Colon (tissue), 2 donors: Measurements from ENCODE around the gene MRPL30.
"Not testable (repeated sequence)": the region's sequence is repeated elsewhere in the genome, so short reads cannot be mapped to it uniquely, and the experiment has no call there.

ENCODE experiments used
- FAIRE-seq: peaks from 2 replicates; lab custom pipeline; 2012; peaks lifted over from hg19 to GRCh38; lab: Jason Lieb, UNC
- donor health status: control.
- donor health status: control.

Gene MRPL30

DNA sequence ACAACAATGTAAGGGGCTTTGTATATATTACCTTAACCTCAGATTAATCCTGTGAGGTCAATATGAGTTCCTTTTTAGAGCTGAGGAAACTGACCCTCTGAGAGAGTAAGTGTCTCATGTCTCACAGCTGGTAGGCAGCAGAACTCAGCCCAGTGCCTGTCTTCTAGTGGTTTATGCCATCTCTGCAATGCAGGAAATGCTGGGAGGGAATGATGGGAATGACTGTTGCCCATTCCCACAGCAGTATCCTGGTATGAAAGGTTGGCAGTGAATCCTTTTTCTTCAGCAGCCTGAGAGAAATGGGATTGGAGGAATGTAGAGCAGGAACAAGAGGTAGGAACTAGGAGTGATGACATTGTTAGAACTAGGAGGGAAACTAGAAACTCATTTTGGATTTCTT is 6.0 kb downstream of the MRPL30 start:
- FAIRE-seq: no peak

DNA sequence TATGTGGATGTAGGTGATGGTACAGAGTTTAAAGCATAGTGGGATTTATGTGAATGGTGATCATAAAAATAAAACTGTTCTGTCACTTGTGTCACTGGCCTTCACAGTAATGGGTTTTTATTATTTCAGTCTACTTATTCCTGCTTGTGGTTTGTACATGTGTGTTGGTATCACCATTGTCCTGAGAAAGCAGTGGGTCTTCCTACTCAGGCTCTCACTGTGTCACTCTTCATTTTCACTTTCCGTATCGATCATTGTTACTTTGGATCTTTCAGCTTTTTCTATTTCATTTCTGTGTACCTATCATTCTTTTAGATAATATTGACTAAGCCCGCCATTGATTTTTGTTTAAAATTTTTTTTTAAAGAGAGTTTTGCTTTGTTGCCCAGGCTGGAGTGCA is 7.4 kb downstream of the MRPL30 start:
- no peak for FAIRE-seq

DNA sequence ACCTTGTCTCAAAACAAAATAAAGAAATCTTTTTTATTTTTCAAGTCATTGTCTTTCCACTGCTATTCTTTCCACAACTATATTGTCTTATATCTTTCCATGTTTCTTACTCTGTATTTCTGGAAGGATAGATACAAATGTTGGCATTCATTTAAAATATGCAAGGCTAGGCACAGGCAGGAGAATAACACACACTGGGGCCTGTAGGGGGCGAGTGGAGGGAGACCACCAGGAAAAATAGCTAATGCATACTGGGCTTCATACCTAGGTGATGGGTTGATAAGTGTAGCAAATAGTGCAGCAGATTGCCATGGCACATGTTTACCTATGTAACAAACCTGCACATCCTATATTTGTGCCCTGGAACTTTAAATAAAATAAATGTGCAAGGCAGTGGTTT is 9.6 kb downstream of the MRPL30 start:
- no peak for FAIRE-seq

DNA sequence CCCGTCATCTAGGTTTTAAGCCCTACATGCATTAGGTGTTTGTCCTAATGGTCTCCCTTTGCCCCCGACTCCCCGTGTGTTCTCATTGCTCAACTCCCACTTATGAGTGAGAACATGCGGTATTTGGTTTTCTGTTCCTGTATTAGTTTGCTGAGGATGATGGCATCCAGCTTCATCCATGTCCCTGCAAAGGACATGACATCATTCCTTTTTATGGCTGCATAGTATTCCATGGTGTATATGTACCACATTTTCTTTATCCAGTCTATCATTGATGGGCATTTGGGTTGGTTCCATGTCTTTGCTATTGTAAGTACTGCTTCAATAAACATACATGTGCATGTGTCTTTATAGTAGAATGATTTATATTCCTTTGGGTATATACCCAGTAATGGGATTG is 11.4 kb downstream of the MRPL30 start:
- not testable (repeated sequence) for FAIRE-seq

DNA sequence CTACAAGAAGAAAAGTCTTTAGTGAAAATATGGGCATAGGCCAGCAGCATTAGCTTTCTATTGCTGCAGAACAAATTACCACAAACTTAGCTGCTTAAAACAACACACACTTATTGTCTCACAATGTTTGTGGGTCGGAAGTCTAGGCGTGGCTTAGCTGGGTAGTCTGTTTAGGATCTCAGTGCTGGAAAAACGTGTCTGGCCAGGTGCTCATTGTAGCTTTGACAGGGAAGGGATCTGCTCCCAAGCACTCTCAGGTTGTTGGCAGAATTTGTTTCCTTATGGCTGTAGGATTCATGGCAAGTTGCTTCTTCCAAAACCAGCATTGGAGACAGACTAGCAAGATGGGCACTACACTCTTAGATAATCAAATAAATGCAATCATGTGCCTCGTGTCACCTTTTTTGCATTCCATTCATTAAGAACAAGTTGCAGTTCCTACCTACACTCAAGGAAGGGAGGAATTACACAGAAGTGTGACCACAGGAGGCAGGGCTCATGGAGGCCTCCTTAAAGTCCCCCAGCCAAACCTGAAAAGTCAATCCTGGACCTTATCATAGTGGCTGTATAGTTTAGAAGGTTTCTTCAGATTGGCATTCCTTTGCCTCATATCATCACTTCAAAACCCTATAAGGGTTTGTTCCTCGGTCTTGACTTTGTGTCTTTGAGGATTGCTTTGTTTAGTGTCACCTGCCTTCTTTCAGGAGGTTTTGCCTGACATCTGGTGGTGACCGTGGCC is 17.3 kb downstream of the MRPL30 start:
- FAIRE-seq: no peak

DNA sequence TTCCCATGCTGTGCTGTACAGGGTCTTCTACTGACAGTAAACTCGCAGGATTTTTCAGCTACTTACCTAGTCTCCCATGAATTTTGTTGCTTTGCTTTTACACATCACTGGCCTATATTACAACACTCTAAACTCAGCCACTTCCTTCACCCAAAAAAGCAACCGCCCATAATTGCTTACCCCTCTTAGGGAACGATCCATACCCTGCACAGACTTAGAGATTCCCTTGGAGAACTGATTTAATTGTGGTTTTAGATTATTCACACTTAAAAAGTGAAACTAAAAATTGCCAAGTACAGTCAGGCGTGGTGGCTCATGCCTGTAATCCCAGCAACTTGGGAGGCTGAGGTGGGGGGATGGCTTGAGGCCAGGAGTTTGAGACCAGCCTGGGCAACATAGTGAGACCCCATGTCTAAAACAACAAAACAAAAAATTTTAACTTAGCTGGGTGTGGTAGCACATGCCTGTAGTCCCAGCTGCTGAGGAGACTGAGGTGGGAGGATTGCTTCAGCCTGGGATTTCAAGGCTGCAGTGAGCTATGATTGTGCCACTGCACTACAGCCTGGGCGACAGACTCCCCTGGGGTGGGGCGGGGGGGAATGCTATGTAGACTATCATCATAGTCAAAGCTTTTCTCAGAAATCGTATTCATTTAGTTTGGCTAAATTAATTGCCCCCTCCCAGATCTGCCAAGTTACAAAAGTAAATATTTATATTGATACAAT is 19.3 kb downstream of the MRPL30 start:
- no peak for FAIRE-seq

DNA sequence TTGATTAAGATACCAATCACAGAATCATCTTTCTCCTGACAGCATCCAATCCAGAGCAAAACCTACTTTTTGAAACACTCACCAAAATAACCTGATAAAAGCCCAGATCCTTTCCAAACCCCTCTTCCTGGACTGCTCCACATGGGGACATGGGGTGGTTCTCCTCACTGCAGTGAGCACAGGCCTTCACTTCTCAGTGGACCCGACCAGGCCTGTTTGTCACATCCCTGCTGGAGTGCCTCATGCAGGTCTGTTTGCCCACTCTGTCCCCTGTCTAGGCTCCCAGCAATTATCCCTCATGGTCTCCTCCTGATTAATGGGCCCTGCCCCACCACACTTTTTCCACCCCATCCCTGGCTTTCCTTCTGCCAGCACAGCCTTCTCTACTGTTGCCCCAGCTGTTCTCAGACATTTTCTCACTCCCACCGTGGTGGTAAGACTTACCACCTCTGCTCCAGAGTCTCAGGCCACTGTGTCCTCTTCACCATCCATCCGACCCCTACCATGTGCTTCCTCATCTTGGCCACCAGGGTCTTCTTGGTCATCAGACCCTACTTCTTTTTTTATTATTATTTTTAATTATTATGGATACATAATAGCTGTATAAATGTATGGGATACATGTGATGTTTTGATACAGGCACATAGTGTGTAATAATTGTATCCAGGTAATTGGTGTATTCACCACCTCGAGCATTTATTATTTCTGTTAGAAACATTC is 21.1 kb downstream of the MRPL30 start:
- FAIRE-seq: no peak

DNA sequence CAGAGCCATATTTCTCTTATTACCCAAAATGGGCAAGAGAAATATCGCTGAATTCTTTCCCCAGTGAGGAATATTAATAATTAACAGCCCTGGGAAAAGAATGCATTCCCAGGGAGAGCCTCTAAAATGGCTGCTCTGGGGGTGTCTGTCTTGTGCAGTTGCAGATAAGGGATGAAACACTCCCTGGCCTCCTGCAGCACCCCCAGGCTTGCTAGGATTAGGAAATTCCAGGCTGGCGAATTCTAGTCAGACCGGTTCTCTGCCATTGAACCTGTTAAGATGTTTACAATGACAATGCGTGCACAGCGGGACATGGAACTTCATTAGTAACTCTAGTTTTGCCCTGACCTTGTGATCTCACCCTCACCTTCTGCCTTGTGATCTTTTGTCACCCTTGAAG is 24.5 kb downstream of the MRPL30 start:
- FAIRE-seq: no peak

DNA sequence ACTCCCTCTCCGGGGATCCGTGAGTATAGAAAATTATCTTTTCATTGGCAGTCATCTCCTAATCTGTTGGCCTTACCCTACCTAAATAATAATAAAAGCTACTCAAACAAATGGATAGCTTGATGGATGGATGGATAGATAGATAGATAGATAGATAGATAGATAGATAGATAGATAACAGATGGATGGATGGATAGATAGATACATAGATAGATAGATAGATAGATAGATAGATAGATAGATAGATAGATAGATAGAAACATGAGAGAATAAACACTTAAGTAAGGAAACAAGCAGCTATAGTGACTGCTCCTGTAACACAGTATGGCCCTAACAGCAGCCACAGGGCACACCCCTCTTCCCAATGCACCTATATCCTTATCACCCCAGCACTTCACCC is 35.1 kb downstream of the MRPL30 start:
- FAIRE-seq: no peak

DNA sequence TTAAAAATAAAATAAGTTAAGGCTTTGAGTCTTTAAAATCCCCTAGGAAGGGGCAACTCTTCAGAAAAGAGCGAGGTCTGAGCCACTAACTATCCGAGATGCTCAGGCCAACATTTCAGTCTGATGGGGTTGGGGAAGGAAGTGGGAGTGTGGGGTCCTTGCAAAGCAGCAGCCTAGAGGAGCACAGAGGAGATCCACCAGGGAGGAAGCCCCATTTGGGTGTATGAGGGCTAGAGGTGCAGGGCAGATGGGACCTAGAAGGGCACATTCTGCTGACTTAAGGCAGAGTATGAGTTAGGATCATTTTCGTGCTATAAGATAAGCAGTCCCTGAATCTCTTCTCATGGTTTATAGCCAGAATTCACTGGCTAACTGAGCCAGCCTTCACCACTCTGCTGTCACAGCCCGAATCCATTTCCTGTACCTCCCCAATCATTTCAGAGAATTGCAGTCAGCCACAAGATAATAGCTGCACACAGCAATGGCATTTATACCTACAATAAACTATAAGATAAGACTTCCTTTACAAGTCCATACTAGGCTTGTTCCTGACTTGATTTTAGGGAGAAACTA is 37.0 kb downstream of the MRPL30 start:
- no peak for FAIRE-seq

DNA sequence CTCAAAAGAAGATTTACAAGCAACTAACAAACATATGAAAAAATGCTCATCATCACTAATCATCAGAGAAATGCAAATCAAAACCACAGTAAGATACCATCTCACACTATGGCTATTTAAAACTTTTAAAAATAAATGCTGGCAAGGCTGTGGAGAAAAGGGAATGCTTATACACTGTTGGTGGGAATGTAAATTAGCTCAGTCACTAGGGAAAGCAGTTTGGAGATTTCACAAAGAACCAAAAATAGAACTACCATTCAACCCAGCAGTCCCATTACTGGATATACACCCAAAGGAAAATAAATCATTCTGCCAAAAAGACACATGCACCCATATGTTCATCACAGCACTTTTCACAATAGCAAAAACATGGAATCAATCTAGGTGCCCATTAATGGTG is 52.2 kb downstream of the MRPL30 start:
- FAIRE-seq: not testable (repeated sequence)

DNA sequence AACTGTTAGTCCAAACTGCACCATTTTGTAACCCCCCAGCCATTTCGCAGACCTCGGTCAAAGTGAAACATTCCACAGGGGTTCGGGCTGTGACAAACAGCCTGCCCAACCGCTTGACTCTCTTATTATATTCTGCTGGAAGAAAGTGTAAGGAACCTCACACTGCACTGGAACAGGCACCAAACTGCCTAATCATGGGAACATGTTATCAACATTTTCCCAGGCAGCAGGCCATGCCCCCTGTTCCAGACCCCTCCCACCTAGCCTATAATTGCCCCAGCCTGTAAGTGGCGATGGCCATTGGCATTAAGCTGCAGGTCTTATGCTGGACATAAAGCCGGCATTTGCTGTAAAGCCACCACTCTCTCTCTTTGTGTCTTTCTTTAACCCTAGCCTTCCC is 57.6 kb downstream of the MRPL30 start:
- no peak for FAIRE-seq

DNA sequence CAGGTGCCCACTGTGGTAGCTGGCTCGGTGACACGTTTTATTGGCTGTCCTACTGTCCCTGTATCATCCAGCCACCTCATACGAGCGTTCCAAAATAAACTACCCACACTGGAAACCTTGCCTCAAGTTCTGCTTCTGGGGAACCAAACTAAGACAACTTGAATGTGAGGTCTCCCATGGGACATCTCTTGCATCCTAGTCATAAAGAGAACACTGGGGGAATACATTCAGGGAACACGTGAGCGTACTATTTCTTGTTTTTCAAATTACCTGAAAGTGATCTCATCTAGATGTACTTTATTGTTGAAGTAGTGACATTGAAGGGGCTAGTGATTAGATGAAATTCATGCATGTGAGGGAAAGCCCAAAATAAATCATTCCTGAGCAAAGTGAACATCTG is 59.4 kb downstream of the MRPL30 start:
- FAIRE-seq: no peak

DNA sequence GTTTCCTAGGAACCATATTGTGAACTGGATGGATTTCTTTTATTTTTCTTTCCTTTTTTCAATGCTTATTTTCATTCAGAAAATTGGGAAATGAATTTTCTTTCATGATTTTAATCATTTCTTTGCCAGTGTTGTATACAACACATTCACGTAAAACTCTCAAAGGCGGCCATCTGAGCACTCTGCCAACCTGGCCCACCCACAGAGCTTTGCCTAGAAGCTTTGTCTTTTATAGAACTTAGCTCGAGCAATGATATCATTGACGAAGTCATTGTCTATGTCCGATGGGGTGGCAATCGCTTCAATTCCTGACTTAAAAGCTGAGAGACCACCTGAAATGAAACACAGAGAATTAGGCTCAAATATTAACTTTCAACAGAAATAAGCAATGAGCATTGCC is 61.2 kb downstream of the MRPL30 start:
- no peak for FAIRE-seq
